ENCODE data around the gene TMEM220. TPM values are rescaled to one million over a fixed set of nuclear protein-coding genes. Genes with fewer than 3 reads are reported as not detected.

The TMEM220 gene
- total and polyA plus RNA-seq, 12 donors = 10.3 to 33.2 (median 21.1) TPM

GRCh38 chr17:10772425-10773380, 42.9 kb upstream of the TMEM220 start:
- intact Hi-C loops (cut with DNase I) = no loop called here
- H3K27ac ChIP-seq = no peak overlapping the region
- peak in 2 of 7 donors; percentile 19 to 39 for DNase-seq
- no peaks in the 10 kb centered on the region for H3K36me3 ChIP-seq (replicated peaks in 1 of 2)
- 39 to 51% (median 44%) methylated on average over 9 of the region's 9 CpGs for WGBS, 4 donors
- no peaks in the 10 kb centered on the region for H3K4me1 ChIP-seq (replicated peaks in 1 of 2)
- no peaks in the 10 kb centered on the region for H3K9me3 ChIP-seq (replicated peaks in 1 of 3)
- H3K4me3 ChIP-seq = no peak overlapping the region
- TF ChIP-seq, protein P1, sequence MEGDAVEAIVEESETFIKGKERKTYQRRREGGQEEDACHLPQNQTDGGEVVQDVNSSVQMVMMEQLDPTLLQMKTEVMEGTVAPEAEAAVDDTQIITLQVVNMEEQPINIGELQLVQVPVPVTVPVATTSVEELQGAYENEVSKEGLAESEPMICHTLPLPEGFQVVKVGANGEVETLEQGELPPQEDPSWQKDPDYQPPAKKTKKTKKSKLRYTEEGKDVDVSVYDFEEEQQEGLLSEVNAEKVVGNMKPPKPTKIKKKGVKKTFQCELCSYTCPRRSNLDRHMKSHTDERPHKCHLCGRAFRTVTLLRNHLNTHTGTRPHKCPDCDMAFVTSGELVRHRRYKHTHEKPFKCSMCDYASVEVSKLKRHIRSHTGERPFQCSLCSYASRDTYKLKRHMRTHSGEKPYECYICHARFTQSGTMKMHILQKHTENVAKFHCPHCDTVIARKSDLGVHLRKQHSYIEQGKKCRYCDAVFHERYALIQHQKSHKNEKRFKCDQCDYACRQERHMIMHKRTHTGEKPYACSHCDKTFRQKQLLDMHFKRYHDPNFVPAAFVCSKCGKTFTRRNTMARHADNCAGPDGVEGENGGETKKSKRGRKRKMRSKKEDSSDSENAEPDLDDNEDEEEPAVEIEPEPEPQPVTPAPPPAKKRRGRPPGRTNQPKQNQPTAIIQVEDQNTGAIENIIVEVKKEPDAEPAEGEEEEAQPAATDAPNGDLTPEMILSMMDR (IDR thresholded peaks at IDR 0.05) = peak; percentile 24 to 54 (median 52)
- TF ChIP-seq POLR2A (IDR thresholded peaks at IDR 0.05) = no peak
- no peaks in the 10 kb centered on the region for H3K27me3 ChIP-seq

DNA sequence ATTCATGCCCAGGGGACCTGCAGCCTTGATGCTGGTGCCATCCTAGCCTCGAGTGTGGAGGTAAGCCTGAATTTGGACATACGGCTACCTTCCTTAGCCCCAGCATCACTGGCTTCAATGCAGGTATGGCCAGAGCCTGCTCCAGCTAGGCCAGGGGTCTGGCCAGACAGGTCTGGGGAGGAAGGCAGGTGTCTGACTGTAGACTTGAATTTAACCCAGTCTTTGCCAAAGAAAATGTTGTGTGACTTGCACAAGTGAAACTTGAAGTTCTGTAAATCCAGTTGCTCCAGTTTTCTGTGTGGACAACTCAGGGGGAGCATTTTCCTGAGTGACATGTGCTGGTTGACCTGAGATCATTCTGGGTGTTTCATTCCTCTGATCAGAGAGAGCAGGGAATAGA, 41.3 kb upstream of the TMEM220 start:
- Histone ChIP-seq H3K36me3 (replicated peaks in 1 of 2) (no peaks in the 10 kb centered on the region), H3K27me3 (no peaks in the 10 kb centered on the region), H3K4me1 (replicated peaks in 1 of 2) (no peaks in the 10 kb centered on the region), H3K27ac (no peak overlapping the region), H3K9me3 (replicated peaks in 1 of 3) (no peaks in the 10 kb centered on the region), H3K4me3 (no peak overlapping the region)
- no peak for DNase-seq
- 82 to 88% (median 85%) methylated on average over 2 of the region's 2 CpGs for WGBS, 4 donors
- no peak for TF ChIP-seq POLR2A (IDR thresholded peaks at IDR 0.05)
- TF ChIP-seq, protein P1 (IDR thresholded peaks at IDR 0.05) = no peak
- intact Hi-C loops (cut with DNase I) = no loop called here

DNA sequence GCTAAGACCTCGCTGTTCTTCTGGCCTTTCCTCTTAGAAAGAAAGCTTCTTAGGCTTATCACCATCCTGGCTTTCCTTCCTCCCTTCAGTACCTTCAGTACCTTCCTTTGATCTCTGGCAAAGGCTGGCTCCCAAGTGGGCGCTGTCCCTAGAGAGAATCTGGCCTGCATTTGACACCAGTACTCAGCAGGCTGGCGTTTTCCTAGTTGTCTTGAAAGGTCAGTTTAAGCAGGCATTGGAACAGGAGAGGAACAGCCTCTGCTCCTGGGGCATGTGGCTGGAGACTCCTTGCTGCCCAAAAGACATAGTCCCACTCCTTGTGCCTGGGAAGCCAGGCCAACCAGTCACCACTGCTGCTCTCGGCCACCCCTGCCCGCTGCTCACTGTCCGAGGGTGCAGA, 40.0 kb upstream of the TMEM220 start:
- no peak overlapping the region for H3K4me3 ChIP-seq
- no peaks in the 10 kb centered on the region for H3K4me1 ChIP-seq (replicated peaks in 1 of 2)
- no peaks in the 10 kb centered on the region for H3K27me3 ChIP-seq
- no peak for DNase-seq
- H3K27ac ChIP-seq = no peak overlapping the region
- WGBS, 4 donors = 73 to 92% (median 86%) methylated on average over 6 of the region's 6 CpGs
- no peak for TF ChIP-seq POLR2A (IDR thresholded peaks at IDR 0.05)
- TF ChIP-seq, protein P1 (IDR thresholded peaks at IDR 0.05) = no peak
- H3K9me3 ChIP-seq (replicated peaks in 1 of 3) = no peaks in the 10 kb centered on the region
- intact Hi-C loops (cut with DNase I) = no loop called here
- H3K36me3 ChIP-seq (replicated peaks in 1 of 2) = no peaks in the 10 kb centered on the region

DNA sequence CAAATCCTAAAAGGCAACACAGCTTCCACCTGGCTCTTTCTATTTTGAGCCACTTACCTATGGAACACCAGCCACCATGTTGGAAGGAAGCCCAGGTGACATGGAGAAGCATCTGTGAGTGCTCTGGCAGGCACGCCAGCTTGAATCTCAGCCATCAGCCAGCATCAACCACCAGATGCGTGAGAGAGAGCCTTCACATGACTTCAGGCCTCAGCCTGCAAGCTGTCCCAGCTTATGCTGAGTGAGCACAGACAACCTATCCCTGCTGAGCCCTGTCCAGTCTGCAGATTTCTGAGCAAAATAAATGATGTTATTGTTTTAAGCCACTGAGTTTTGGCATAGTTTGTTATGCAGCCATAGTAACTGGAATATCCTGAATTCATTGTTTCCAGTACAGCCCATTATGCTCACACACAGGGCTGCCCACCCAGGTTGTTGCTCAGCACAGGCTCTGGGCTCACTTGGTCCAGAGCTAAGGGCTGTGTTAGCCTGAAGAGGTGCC, 39.0 kb upstream of the TMEM220 start:
- 82 to 100% (median 99%) methylated on average over 2 of the region's 2 CpGs for WGBS, 4 donors
- no peaks in the 10 kb centered on the region for H3K9me3 ChIP-seq (replicated peaks in 1 of 3)
- intact Hi-C loops (cut with DNase I) = no loop called here
- TF ChIP-seq, protein P1 (IDR thresholded peaks at IDR 0.05) = no peak
- TF ChIP-seq POLR2A (IDR thresholded peaks at IDR 0.05) = no peak
- H3K36me3 ChIP-seq (replicated peaks in 1 of 2) = no peaks in the 10 kb centered on the region
- no peak overlapping the region for H3K27ac ChIP-seq
- DNase-seq = no peak
- no peak overlapping the region for H3K4me3 ChIP-seq
- H3K27me3 ChIP-seq = no peaks in the 10 kb centered on the region
- H3K4me1 ChIP-seq (replicated peaks in 1 of 2) = no peaks in the 10 kb centered on the region

All from adrenal gland (tissue), 12 donors.